Measurements from ENCODE around the gene CUL4B.

GRCh38 chrX:120559804-120560203 is 958 bp downstream of the CUL4B start:
- no peak for TF ChIP-seq CTCF (IDR thresholded peaks at IDR 0.05)
- TF ChIP-seq EP300 (IDR thresholded peaks at IDR 0.05), result no peak
- TF ChIP-seq POLR2A (IDR thresholded peaks at IDR 0.05), result no peak
